B cell (primary cell): ENCODE measurements around the gene CHD9.

ENCODE experiments used
- CTCF ChIP-seq: fragments of 200-600 bp; IDR thresholded peaks from one replicate; pipeline ENCODE4 v1.8.0; 2022; ENCODE audit warnings: antibody characterized with exemption, mild to moderate bottlenecking
- EZH2 ChIP-seq: IDR thresholded peaks from 2 replicates; pipeline ENCODE4 v1.6.1; 2012; ENCODE audit warnings: borderline replicate concordance, low read depth, mild to moderate bottlenecking, moderate library complexity, low read length; ENCODE audit not compliant: insufficient read depth, poor library complexity, severe bottlenecking

GRCh38 chr16:53052519-53053501 is 2.0 kb upstream of the CHD9 start, which contains the start of gene CHD9NB:
- TF ChIP-seq EZH2: no peak
- no peak for TF ChIP-seq CTCF
